Activated B cell treated with CpG ODN at 0.5 μM for 24 hours (primary cell): ENCODE measurements around the gene SPATA25. TPM values are rescaled to one million over a fixed set of nuclear protein-coding genes. Genes with fewer than 3 reads are reported as not detected.

Experiments used
- ATAC-seq: fragments of 200-7000 bp; cut with Tn5 transposase; one replicate; pipeline ENCODE4 v1.10.0; 2021; ENCODE audit warnings: low read depth, mild to moderate bottlenecking, moderate library complexity
- CTCF ChIA-PET: fragments of 350-600 bp; sonication (Branson Sonifier 250); formaldehyde crosslinking; loops from one replicate; lab custom pipeline; 2021; ENCODE audit warnings: antibody characterized with exemption; lab: Charles Lee
- POLR2A ChIA-PET: fragments of 350-600 bp; sonication (Branson Sonifier 250); formaldehyde crosslinking; loops from one replicate; lab custom pipeline; 2021; ENCODE audit warnings: antibody characterized with exemption; lab: Charles Lee
- DNase-seq: peaks from one replicate; pipeline ENCODE4 v3.0.0; 2022
- H3K27ac Mint-ChIP-seq: one replicate; pipeline ENCODE4 v1.8.0; 2020; ENCODE audit warnings: mixed read lengths
- H3K27me3 Mint-ChIP-seq: one replicate; pipeline ENCODE4 v1.8.0; 2021; ENCODE audit warnings: mixed read lengths
- H3K36me3 Mint-ChIP-seq: one replicate; pipeline ENCODE4 v1.8.0; 2021; ENCODE audit warnings: low read depth, mixed read lengths
- H3K4me1 Mint-ChIP-seq: one replicate; pipeline ENCODE4 v1.8.0; 2021; ENCODE audit warnings: mixed read lengths
- H3K4me3 Mint-ChIP-seq: one replicate; pipeline ENCODE4 v1.8.0; 2020; ENCODE audit warnings: mild to moderate bottlenecking, mixed read lengths
- H3K9me3 Mint-ChIP-seq: one replicate; pipeline ENCODE4 v1.8.0; 2020; ENCODE audit warnings: mixed read lengths
- CTCF ChIP-seq: fragments of 200-600 bp; IDR thresholded peaks from one replicate; pipeline ENCODE4 v1.8.0; 2022; ENCODE audit warnings: antibody characterized with exemption, mild to moderate bottlenecking
- intact Hi-C: fragments of 100-400 bp; cut with micrococcal nuclease; formaldehyde crosslinking; loops from one replicate; pipeline ENCODE4 v1.15.1; 2024
- total RNA-seq: library from RNA; stranded (reverse); gene quantifications from 2 replicates; pipeline ENCODE4 v1.2.3, GENCODE V29; 2022

SPATA25 gene
- total RNA-seq, 1 donor from 2014 or later = 0.53 TPM

GRCh38 chr20:45897289-45897688 is 9.9 kb upstream of the SPATA25 start:
- intact Hi-C loops = no loop called here
- Mint-ChIP-seq H3K27me3 (no peaks in the 10 kb centered on the region), H3K9me3 (no peaks in the 10 kb centered on the region), H3K27ac (no peak overlapping the region), H3K4me1 (peaks cover 17% of the 10 kb centered on the region), H3K36me3 (peaks cover 40% of the 10 kb centered on the region), H3K4me3 (no peak overlapping the region)
- no peak for TF ChIP-seq CTCF
- CTCF ChIA-PET = no interaction called here
- ATAC-seq = no peak
- POLR2A ChIA-PET = interaction anchor here (0.7 kb wide), 1 partner anchor 14 kb away, joined by 4 read pairs; no protein-coding TSS in a partner anchor
- DNase-seq = no peak

- Mint-ChIP-seq H3K27ac (no peak overlapping the region), H3K9me3 (no peaks in the 10 kb centered on the region), H3K27me3 (no peaks in the 10 kb centered on the region), H3K4me3 (no peak overlapping the region), H3K36me3 (peaks cover 40% of the 10 kb centered on the region), H3K4me1 (peaks cover 17% of the 10 kb centered on the region)
- ATAC-seq (no peak), DNase-seq (no peak)
- POLR2A ChIA-PET = interaction anchor here (0.7 to 0.8 kb wide), 2 partner anchors 9 to 14 kb away, joined by 4 read pairs; no protein-coding TSS in a partner anchor
- intact Hi-C loops = no loop called here
- CTCF ChIA-PET = no interaction called here
- no peak for TF ChIP-seq CTCF
Measured at GRCh38 chr20:45896641-45897161, 9.3 kb upstream of the SPATA25 start.

GRCh38 chr20:45894797-45895196 is 7.4 kb upstream of the SPATA25 start:
- Mint-ChIP-seq H3K36me3 (peaks cover 43% of the 10 kb centered on the region), H3K27ac (no peak overlapping the region), H3K9me3 (no peaks in the 10 kb centered on the region), H3K4me3 (no peak overlapping the region), H3K27me3 (no peaks in the 10 kb centered on the region), H3K4me1 (peaks cover 28% of the 10 kb centered on the region)
- ChIA-PET POLR2A (no interaction called here), CTCF (no interaction called here)
- no peak for ATAC-seq
- no peak for DNase-seq
- TF ChIP-seq CTCF = no peak
- intact Hi-C loops = loop anchor here (5.0 kb wide), 1 partner anchor 62 kb away; the partner anchor contains the start of gene SNX21

- TF ChIP-seq CTCF = no peak
- no peak for ATAC-seq
- DNase-seq = no peak
- Mint-ChIP-seq H3K9me3 (no peaks in the 10 kb centered on the region), H3K27ac (no peak overlapping the region), H3K27me3 (no peaks in the 10 kb centered on the region), H3K4me1 (peaks cover 30% of the 10 kb centered on the region), H3K4me3 (no peak overlapping the region), H3K36me3 (peaks cover 40% of the 10 kb centered on the region)
- ChIA-PET CTCF (interaction anchor here (1.5 kb wide), 1 partner anchor 94 kb away, joined by 3 read pairs; no protein-coding TSS in a partner anchor), POLR2A (interaction anchor here (0.9 to 5.6 kb wide), 3 partner anchors 12 to 41 kb away, joined by 4 to 84 read pairs (median 43); partner anchors contain the start of genes PCIF1 and ZSWIM1)
- intact Hi-C loops = loop anchor here (5.0 kb wide), 1 partner anchor 62 kb away; the partner anchor contains the start of gene SNX21
Measured at GRCh38 chr20:45893831-45894230, 6.4 kb upstream of the SPATA25 start.

GRCh38 chr20:45892828-45893500 is 5.5 kb upstream of the SPATA25 start:
- Mint-ChIP-seq H3K27ac (peak overlapping the region; percentile 1), H3K4me1 (peaks cover 30% of the 10 kb centered on the region), H3K9me3 (no peaks in the 10 kb centered on the region), H3K4me3 (peak overlapping the region; percentile 93), H3K27me3 (no peaks in the 10 kb centered on the region), H3K36me3 (peaks cover 31% of the 10 kb centered on the region)
- no peak for TF ChIP-seq CTCF
- POLR2A ChIA-PET = interaction anchor here (0.9 to 5.6 kb wide), 6 partner anchors 11 to 56 kb away, joined by 3 to 84 read pairs (median 5); partner anchors contain the start of genes ACOT8, PCIF1 and ZSWIM1
- DNase-seq (no peak), ATAC-seq (no peak)
- intact Hi-C loops = loop anchor here (5.0 kb wide), 1 partner anchor 61 kb away; the partner anchor contains the start of gene SNX21
- CTCF ChIA-PET = interaction anchor here (0.6 to 3.7 kb wide), 3 partner anchors 10 to 93 kb away, joined by 3 to 15 read pairs (median 3); partner anchors contain the start of gene PCIF1
